HEK293 (cell line): ENCODE results near the gene L3MBTL1.

Experiments used
- CTCF ChIA-PET: fragments of 350-600 bp; formaldehyde crosslinking; extraction: SDS; loops from one replicate; lab custom pipeline; 2021; ENCODE audit warnings: antibody characterized with exemption; lab: Yijun Ruan, JAX
- POLR2A ChIA-PET: fragments of 300-600 bp; formaldehyde crosslinking; extraction: SDS; loops from one replicate; lab custom pipeline; 2020; ENCODE audit warnings: antibody characterized with exemption, inconsistent platforms; lab: Yijun Ruan, JAX
- H3K27ac ChIP-seq: fragments of 200-500 bp; sonication (Bioruptor generic); 2 replicates; pipeline ENCODE4 v1.5.1; 2014; ENCODE audit warnings: low read depth, low read length, control low read depth, inconsistent platforms; ENCODE audit errors: extremely low read depth
- H3K36me3 ChIP-seq, 2 experiments: fragments of 200-500 bp in 1 of 2; sonication (Bioruptor generic) in 1 of 2; 1 replicate in 1 of 2; 2 replicates in 1 of 2; pipeline ENCODE4 v1.5.1; 2014 to 2017; ENCODE audit warnings: inconsistent platforms in 2 of 2, low read length in 2 of 2; ENCODE audit not compliant: control insufficient read depth in 2 of 2, insufficient read depth in 1 of 2
- H3K4me1 ChIP-seq: fragments of 200-500 bp; sonication (Bioruptor generic); 2 replicates; pipeline ENCODE4 v1.5.1; 2014; ENCODE audit warnings: mild to moderate bottlenecking, low read length, inconsistent platforms; ENCODE audit not compliant: control insufficient read depth, insufficient read depth
- H3K4me3 ChIP-seq: 2 replicates; pipeline ENCODE4 v1.5.1; 2011; ENCODE audit warnings: low read depth, mild to moderate bottlenecking, control low read depth, low read length, moderate library complexity
- H3K9me3 ChIP-seq: fragments of 200-500 bp; sonication (Bioruptor generic); 2 replicates; pipeline ENCODE4 v1.5.1; 2014; ENCODE audit warnings: low read depth, low read length, inconsistent platforms; ENCODE audit not compliant: control insufficient read depth, insufficient read depth
- AEBP2 ChIP-seq: fragments of 450-650 bp; formaldehyde crosslinking; IDR thresholded peaks from 2 replicates; pipeline ENCODE4 v1.5.1; 2016; ENCODE audit warnings: missing biosample characterization, missing genetic modification characterization, borderline replicate concordance
- KLF7 ChIP-seq: fragments of 450-650 bp; formaldehyde crosslinking; IDR thresholded peaks from 2 replicates; pipeline ENCODE4 v1.5.1; 2016; ENCODE audit warnings: missing biosample characterization, missing genetic modification characterization, borderline replicate concordance
- KLF9 ChIP-seq: fragments of 450-650 bp; formaldehyde crosslinking; IDR thresholded peaks from 2 replicates; pipeline ENCODE4 v1.5.1; 2016; ENCODE audit warnings: missing biosample characterization, missing genetic modification characterization, low read depth
- PBX3 ChIP-seq: sonication (generic); formaldehyde crosslinking; IDR thresholded peaks from 2 replicates; pipeline ENCODE4 v1.8.1; 2022; ENCODE audit warnings: mild to moderate bottlenecking, moderate library complexity, missing genetic modification reagents
- TRIM28 ChIP-seq: IDR thresholded peaks from 2 replicates; pipeline ENCODE4 v1.6.1; 2011; ENCODE audit warnings: low read length, control low read depth, borderline replicate concordance
- YY2 ChIP-seq: fragments of 450-650 bp; formaldehyde crosslinking; IDR thresholded peaks from 2 replicates; pipeline ENCODE4 v1.5.1; 2016; ENCODE audit warnings: missing biosample characterization, missing genetic modification characterization
- ZBTB10 ChIP-seq: fragments of 450-650 bp; formaldehyde crosslinking; IDR thresholded peaks from 2 replicates; pipeline ENCODE4 v1.5.1; 2016; ENCODE audit warnings: missing biosample characterization, missing genetic modification characterization
- ZBTB11 ChIP-seq: fragments of 450-650 bp; formaldehyde crosslinking; conservative IDR thresholded peaks from 2 replicates; pipeline ENCODE4 v1.5.1; 2016; ENCODE audit warnings: low read depth, missing biosample characterization, missing genetic modification characterization
- ZBTB21 ChIP-seq: fragments of 450-650 bp; formaldehyde crosslinking; IDR thresholded peaks from 2 replicates; pipeline ENCODE4 v1.5.1; 2017; ENCODE audit warnings: missing biosample characterization, missing genetic modification characterization
- ZBTB6 ChIP-seq: fragments of 450-650 bp; formaldehyde crosslinking; IDR thresholded peaks from 2 replicates; pipeline ENCODE4 v1.5.1; 2017; ENCODE audit warnings: missing biosample characterization, missing genetic modification characterization
- ZBTB8A ChIP-seq: fragments of 450-650 bp; formaldehyde crosslinking; IDR thresholded peaks from 2 replicates; pipeline ENCODE4 v1.5.1; 2016; ENCODE audit warnings: missing biosample characterization, missing genetic modification characterization
- ZNF274 ChIP-seq, 2 experiments: fragments of 200-500 bp in 1 of 2; fragments of 450-650 bp in 1 of 2; sonication (Bioruptor generic) in 1 of 2; formaldehyde crosslinking in 1 of 2; IDR thresholded peaks; 2 replicates each; pipeline versions ENCODE4 v1.5.1 to v1.6.1; 2014 to 2016; ENCODE audit warnings: borderline replicate concordance in 1 of 2, inconsistent platforms in 1 of 2, low read length in 1 of 2, missing biosample characterization in 1 of 2, missing genetic modification characterization in 1 of 2
- ZNF302 ChIP-seq: fragments of 450-650 bp; formaldehyde crosslinking; IDR thresholded peaks from 2 replicates; pipeline ENCODE4 v1.5.1; 2016; ENCODE audit warnings: missing biosample characterization, missing genetic modification characterization, low read depth
- ZNF341 ChIP-seq: fragments of 450-650 bp; formaldehyde crosslinking; IDR thresholded peaks from 2 replicates; pipeline ENCODE4; 2016; ENCODE audit warnings: low read depth, missing biosample characterization, missing genetic modification characterization
- ZNF398 ChIP-seq: fragments of 450-650 bp; formaldehyde crosslinking; IDR thresholded peaks from 2 replicates; pipeline ENCODE4 v1.5.1; 2017; ENCODE audit warnings: missing biosample characterization, missing genetic modification characterization
- ZNF654 ChIP-seq: fragments of 450-650 bp; formaldehyde crosslinking; IDR thresholded peaks from 2 replicates; pipeline ENCODE4 v1.5.1; 2016; ENCODE audit warnings: low read depth, missing biosample characterization, missing genetic modification characterization
- ZNF677 ChIP-seq: fragments of 450-650 bp; IDR thresholded peaks from 2 replicates; pipeline ENCODE4 v1.5.0; 2018; ENCODE audit warnings: missing biosample characterization, mild to moderate bottlenecking, missing genetic modification characterization, moderate library complexity
- ZSCAN16 ChIP-seq: fragments of 450-650 bp; formaldehyde crosslinking; IDR thresholded peaks from 2 replicates; pipeline ENCODE4 v1.5.1; 2016; ENCODE audit warnings: missing biosample characterization, missing genetic modification characterization
- ZSCAN4 ChIP-seq: fragments of 450-650 bp; formaldehyde crosslinking; IDR thresholded peaks from 2 replicates; pipeline ENCODE4 v1.5.1; 2017; ENCODE audit warnings: missing biosample characterization, missing genetic modification characterization

L3MBTL1 gene

GRCh38 chr20:43583133-43583864 is 75.8 kb downstream of the L3MBTL1 start:
- no peak for TF ChIP-seq PBX3 (CRISPR knock-in tag)
- TF ChIP-seq ZNF302 (tag by site-specific recombination): no peak
- no peak for TF ChIP-seq ZNF274 (IDR thresholded peaks at IDR 0.05; ENCODE audit: low read length)
- TF ChIP-seq ZNF274 (tag by site-specific recombination; IDR thresholded peaks at IDR 0.05; ENCODE audit: borderline replicate concordance): no peak
- TF ChIP-seq ZNF654 (tag by site-specific recombination): no peak
- TF ChIP-seq AEBP2 (tag by site-specific recombination): no peak
- TF ChIP-seq ZNF398: no peak
- no peak for TF ChIP-seq KLF9 (tag by site-specific recombination)
- TF ChIP-seq ZNF341: no peak
- no peak for TF ChIP-seq KLF7 (tag by site-specific recombination)
- no peak for TF ChIP-seq ZNF677 (tag by site-specific recombination)
- TF ChIP-seq ZSCAN4 (tag by site-specific recombination): no peak
- no peak for TF ChIP-seq ZBTB8A (tag by site-specific recombination)
- TF ChIP-seq YY2 (tag by site-specific recombination): no peak
- TF ChIP-seq ZBTB21 (tag by site-specific recombination): no peak
- no peak for TF ChIP-seq ZBTB10
- no peak for TF ChIP-seq TRIM28
- no peak for TF ChIP-seq ZSCAN16
- no peak for TF ChIP-seq ZBTB6 (tag by site-specific recombination)
- TF ChIP-seq ZBTB11 (tag by site-specific recombination): no peak
- POLR2A ChIA-PET: interaction anchor here (1.0 kb wide), 1 partner anchor 69 kb away, joined by 3 read pairs; no protein-coding TSS in a partner anchor
- no peaks in the 10 kb centered on the region for H3K4me1 ChIP-seq
- H3K9me3 ChIP-seq: no peaks in the 10 kb centered on the region
- H3K27ac ChIP-seq: no peak overlapping the region
- CTCF ChIA-PET: interaction anchor here (1.2 to 1.4 kb wide), 2 partner anchors 45 to 607 kb away, joined by 3 to 4 read pairs; no protein-coding TSS in a partner anchor
- H3K36me3 ChIP-seq: no peaks in the 10 kb centered on the region
- no peak overlapping the region for H3K4me3 ChIP-seq
